IMR-90 (cell line): Measurements from ENCODE around the gene GAL3ST3. TPM values are rescaled to one million over a fixed set of nuclear protein-coding genes. Genes with fewer than 3 reads are reported as not detected.

Experiments
- ATAC-seq: fragments of 200-7000 bp; cut with Tn5 transposase; 2 replicates; pipeline ENCODE4 v1.9.1; 2020; ENCODE audit warnings: low read depth, mild to moderate bottlenecking, moderate library complexity
- BruUV-seq: library from RNA; stranded (reverse); fragments of 400-500 nt; replicated peaks from 2 replicates; lab custom pipeline; 2021; lab: Mats Ljungman, UMichigan
- CTCF ChIA-PET: fragments of 300-600 bp; formaldehyde crosslinking; extraction: SDS; loops from one replicate; lab custom pipeline; 2021; ENCODE audit warnings: antibody characterized with exemption; lab: Yijun Ruan, JAX
- POLR2A ChIA-PET: fragments of 300-600 bp; sonication (Branson Sonifier 250); formaldehyde crosslinking; loops from one replicate; lab custom pipeline; 2022; ENCODE audit warnings: antibody characterized with exemption; ENCODE audit not compliant: unreplicated experiment; lab: Charles Lee
- DNase-seq: peaks from one replicate; pipeline ENCODE4 v3.0.0; 2013
- H2AFZ ChIP-seq: replicated peaks from 2 replicates; pipeline ENCODE3; 2013; ENCODE audit warnings: low read length, mild to moderate bottlenecking; ENCODE audit not compliant: poor library complexity
- H2AK5ac ChIP-seq: 2 replicates; pipeline ENCODE4 v1.6.1; 2013; ENCODE audit warnings: low read depth, low read length, inconsistent platforms
- H2AK9ac ChIP-seq: replicated peaks from 2 replicates; pipeline ENCODE3; 2013; ENCODE audit warnings: mild to moderate bottlenecking, low read depth, low read length, moderate library complexity; ENCODE audit not compliant: poor library complexity
- H2BK120ac ChIP-seq: 2 replicates; pipeline ENCODE4 v1.6.1; 2013; ENCODE audit warnings: low read depth, low read length, inconsistent platforms
- H2BK15ac ChIP-seq: 3 replicates; pipeline ENCODE4 v1.6.1; 2013; ENCODE audit warnings: low read depth, low read length, inconsistent platforms
- H2BK20ac ChIP-seq: 2 replicates; pipeline ENCODE4 v1.6.1; 2013; ENCODE audit warnings: low read depth, mild to moderate bottlenecking, inconsistent platforms, low read length, moderate library complexity
- H2BK5ac ChIP-seq: 2 replicates; pipeline ENCODE4 v1.6.1; 2013; ENCODE audit warnings: mild to moderate bottlenecking, low read depth, low read length, inconsistent platforms; ENCODE audit not compliant: poor library complexity, severe bottlenecking
- H3K14ac ChIP-seq: replicated peaks from 2 replicates; pipeline ENCODE4 v1.6.1; 2013; ENCODE audit warnings: low read depth, low read length, inconsistent platforms
- H3K18ac ChIP-seq: 2 replicates; pipeline ENCODE4 v1.6.1; 2013; ENCODE audit warnings: low read depth, low read length, control low read depth
- H3K23ac ChIP-seq: 2 replicates; pipeline ENCODE4 v1.6.1; 2013; ENCODE audit warnings: low read depth, low read length, inconsistent platforms
- H3K27ac ChIP-seq: 2 replicates; pipeline ENCODE4 v1.5.1; 2013; ENCODE audit warnings: mild to moderate bottlenecking, control low read depth, low read length; ENCODE audit not compliant: insufficient read depth
- H3K27me3 ChIP-seq: 2 replicates; pipeline ENCODE4 v1.6.1; 2013; ENCODE audit warnings: low read length; ENCODE audit not compliant: control insufficient read depth, insufficient read depth
- H3K36me3 ChIP-seq: 2 replicates; pipeline ENCODE4 v1.6.1; 2013; ENCODE audit warnings: low read length, mixed read lengths; ENCODE audit not compliant: control insufficient read depth, insufficient read depth
- H3K4ac ChIP-seq: 2 replicates; pipeline ENCODE4 v1.6.1; 2013; ENCODE audit warnings: low read depth, low read length, inconsistent platforms
- H3K4me1 ChIP-seq: 2 replicates; pipeline ENCODE4 v1.6.1; 2013; ENCODE audit warnings: low read length, mixed read lengths; ENCODE audit not compliant: control insufficient read depth, insufficient read depth
- H3K4me2 ChIP-seq: 2 replicates; pipeline ENCODE4 v1.6.1; 2013; ENCODE audit warnings: low read depth, mild to moderate bottlenecking, control low read depth, low read length, moderate library complexity
- H3K4me3 ChIP-seq: 2 replicates; pipeline ENCODE4 v1.5.1; 2013; ENCODE audit warnings: low read depth, mild to moderate bottlenecking, control low read depth, low read length, moderate library complexity; ENCODE audit not compliant: insufficient read depth
- H3K56ac ChIP-seq: 2 replicates; pipeline ENCODE4 v1.6.1; 2013; ENCODE audit warnings: low read length, inconsistent platforms; ENCODE audit not compliant: insufficient read depth; ENCODE audit errors: extremely low read depth
- H3K79me1 ChIP-seq, 2 experiments: 2 replicates each; pipeline ENCODE4 v1.6.1; 2013; ENCODE audit warnings: low read length in 2 of 2, inconsistent platforms in 1 of 2, low read depth in 1 of 2
- H3K9ac ChIP-seq: 2 replicates; pipeline ENCODE4 v1.6.1; 2013; ENCODE audit warnings: low read depth, low read length, control low read depth
- H3K9me1 ChIP-seq: 2 replicates; pipeline ENCODE4 v1.6.1; 2013; ENCODE audit warnings: low read length, inconsistent platforms; ENCODE audit not compliant: insufficient read depth
- H3K9me3 ChIP-seq: 2 replicates; pipeline ENCODE4 v1.6.1; 2013; ENCODE audit warnings: low read length; ENCODE audit not compliant: control insufficient read depth, insufficient read depth
- H4K20me1 ChIP-seq: 2 replicates; pipeline ENCODE4 v1.6.1; 2013; ENCODE audit warnings: low read length, inconsistent platforms; ENCODE audit not compliant: insufficient read depth
- H4K5ac ChIP-seq: 2 replicates; pipeline ENCODE4 v1.6.1; 2013; ENCODE audit warnings: mild to moderate bottlenecking, low read depth, low read length, control low read depth
- H4K8ac ChIP-seq, 2 experiments: 2 replicates each; pipeline ENCODE4 v1.6.1; 2013; ENCODE audit warnings: low read depth in 2 of 2, low read length in 2 of 2, control low read depth in 1 of 2, inconsistent platforms in 1 of 2
- H4K91ac ChIP-seq: 2 replicates; pipeline ENCODE4 v1.6.1; 2013; ENCODE audit warnings: low read depth, low read length, inconsistent platforms; ENCODE audit not compliant: insufficient read depth
- FOS ChIP-seq: fragments of 150-350 bp; IDR thresholded peaks from 2 replicates; pipeline ENCODE4 v1.6.1; 2016; ENCODE audit warnings: low read depth, low read length
- RAD21 ChIP-seq: IDR thresholded peaks from 2 replicates; pipeline ENCODE4 v1.6.1; 2012; ENCODE audit warnings: low read length, improper control_type of control experiment
- RCOR1 ChIP-seq: IDR thresholded peaks from 2 replicates; pipeline ENCODE4 v1.6.1; 2012; ENCODE audit warnings: mild to moderate bottlenecking, low read length, improper control_type of control experiment; ENCODE audit not compliant: insufficient replicate concordance
- SMC3 ChIP-seq: fragments of 150-350 bp; IDR thresholded peaks from 2 replicates; pipeline ENCODE4 v1.6.1; 2016; ENCODE audit warnings: low read depth, mild to moderate bottlenecking, antibody characterized with exemption, low read length, moderate library complexity
- USF2 ChIP-seq: fragments of 150-350 bp; IDR thresholded peaks from 2 replicates; pipeline ENCODE4 v1.6.1; 2017; ENCODE audit warnings: mild to moderate bottlenecking, antibody characterized with exemption, low read length, low read depth
- WGBS, 2 experiments: methylation state at CpG; one replicate each; pipeline versions ENCODE4 v1.1.5 to v1.1.7; 2013; ENCODE audit warnings: missing lambda C conversion rate in 2 of 2; ENCODE audit not compliant: insufficient read length in 1 of 2; ENCODE audit errors: extremely low coverage in 2 of 2; 5-methylcytosine and 5-hydroxymethylcytosine counted together
- dilution Hi-C: fragments of 300-500 bp; cut with HindIII; formaldehyde crosslinking; loops from one replicate; pipeline ENCODE4 v1.14.3; 2018; ENCODE audit warnings: low sequenced_read_pairs; ENCODE audit not compliant: unreplicated experiment
- in situ Hi-C: fragments of 300-500 bp; cut with MboI; formaldehyde crosslinking; loops from 3 replicates; pipeline ENCODE4 v1.14.3; 2019; ENCODE audit warnings: low sequenced_read_pairs, inconsistent platforms, mixed read lengths
- intact Hi-C: fragments of 100-400 bp; cut with micrococcal nuclease; formaldehyde crosslinking; loops from 2 replicates; pipeline ENCODE4 v1.10.0; 2022
- polyA plus RNA-seq, 3 experiments: library from polyadenylated mRNA; depleted of rRNA; stranded (reverse); fragments of >200 nt; gene quantifications; 2 replicates each; pipeline ENCODE4 v1.2.3, GENCODE V29; 2012; ENCODE audit warnings: low replicate concordance in 1 of 3
- total RNA-seq: library from RNA; depleted of rRNA; stranded (reverse); fragments of >200 nt; gene quantifications from 2 replicates; pipeline ENCODE4 v1.2.3, GENCODE V29; 2012

GAL3ST3 gene
- total and polyA plus RNA-seq, 2 of the 4 experiments (the other 2 are of a cell fraction), result 0.19 TPM; not detected in 1

- peaks cover 33% of the 10 kb centered on the region for H4K20me1 ChIP-seq
- H3K23ac ChIP-seq, result peak overlapping the region; percentile 60; the same call in 1 of the 2 replicates
- in situ Hi-C loops, result no loop called here
- ATAC-seq, result no peak
- H3K79me1 ChIP-seq, result peaks cover 27 to 62% of the 10 kb centered on the region in 2 experiments
- H3K9me3 ChIP-seq, result no peaks in the 10 kb centered on the region
- H3K4me3 ChIP-seq, result no peak overlapping the region
- DNase-seq, result peak; percentile 28
- TF ChIP-seq USF2 (no peak), RAD21 (no peak), RCOR1 (no peak), FOS (no peak), SMC3 (no peak)
- intact Hi-C loops, result loop anchor here (5.0 kb wide), 1 partner anchor 40 kb away; no protein-coding TSS in a partner anchor
- ChIA-PET CTCF (interaction anchor here (0.7 kb wide), 1 partner anchor 16 kb away, joined by 3 read pairs; no protein-coding TSS in a partner anchor), POLR2A (no interaction called here)
- H4K91ac ChIP-seq, result no peak overlapping the region
- no peak overlapping the region for H2AFZ ChIP-seq
- no peak overlapping the region for H2BK20ac ChIP-seq
- WGBS, 2 experiments, result no CpG with 5 or more reads among the region's 3 CpGs
- H3K4ac ChIP-seq, result peak overlapping the region; percentile 29; the same call in 1 of the 2 replicates
- H3K27me3 ChIP-seq, result no peaks in the 10 kb centered on the region
- no peak overlapping the region for H3K18ac ChIP-seq
- H2BK5ac ChIP-seq, result no peak overlapping the region
- H3K56ac ChIP-seq, result no peak overlapping the region
- H4K8ac ChIP-seq, result no peak overlapping the region
- peaks cover 19% of the 10 kb centered on the region for H3K9me1 ChIP-seq
- no peak overlapping the region; the same call in 1 of the 2 replicates for H2AK5ac ChIP-seq
- H2AK9ac ChIP-seq, result no peak overlapping the region
- H2BK120ac ChIP-seq, result no peak overlapping the region
- no peak overlapping the region for H2BK15ac ChIP-seq
- peaks cover 17% of the 10 kb centered on the region for H3K4me1 ChIP-seq
- H3K9ac ChIP-seq, result no peak overlapping the region
- no TSS peak for BruUV-seq
- dilution Hi-C loops, result no loop called here
- peak overlapping the region; percentile 44; the same call in 1 of the 2 replicates for H3K4me2 ChIP-seq
- H3K14ac ChIP-seq, result no peak overlapping the region; the same call in 1 of the 2 replicates
- H4K5ac ChIP-seq, result no peak overlapping the region
- peaks cover 34% of the 10 kb centered on the region for H3K36me3 ChIP-seq
- H3K27ac ChIP-seq, result no peak overlapping the region
These were observed 23.1 kb upstream of the GAL3ST3 start for GRCh38 chr11:66072081-66072480.
